ENCODE measurements around the gene JAKMIP2.

DNA sequence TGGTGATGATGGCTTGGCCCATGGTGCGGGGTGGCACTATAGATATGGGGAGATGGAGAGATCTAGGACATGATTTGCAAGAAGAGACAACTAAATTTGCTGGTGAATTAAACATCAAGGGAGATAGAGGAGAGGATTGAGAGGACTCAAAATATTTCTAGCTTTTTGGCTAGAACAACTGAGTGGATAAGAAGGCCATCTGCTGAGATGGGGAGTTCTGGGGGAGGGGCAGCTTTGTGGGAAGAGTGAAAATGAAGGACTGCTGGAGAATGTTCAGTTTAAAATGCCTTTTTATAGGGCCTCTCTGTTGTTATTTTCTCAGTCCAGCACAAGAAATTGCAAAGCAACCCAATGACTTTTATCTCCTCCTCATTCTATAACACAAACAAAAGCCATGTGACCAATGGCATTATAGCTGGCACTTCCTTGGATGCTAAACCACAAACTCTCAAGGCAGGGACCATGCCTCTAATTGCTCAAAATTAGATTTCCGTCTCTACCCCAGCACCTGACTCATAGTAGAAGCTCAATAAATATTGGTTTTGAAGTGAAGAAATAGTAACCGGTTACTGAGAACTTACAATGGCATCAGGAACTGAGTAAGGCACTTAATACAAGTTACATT lies 29.8 kb downstream of the JAKMIP2 start:
- TF ChIP-seq, protein P1, sequence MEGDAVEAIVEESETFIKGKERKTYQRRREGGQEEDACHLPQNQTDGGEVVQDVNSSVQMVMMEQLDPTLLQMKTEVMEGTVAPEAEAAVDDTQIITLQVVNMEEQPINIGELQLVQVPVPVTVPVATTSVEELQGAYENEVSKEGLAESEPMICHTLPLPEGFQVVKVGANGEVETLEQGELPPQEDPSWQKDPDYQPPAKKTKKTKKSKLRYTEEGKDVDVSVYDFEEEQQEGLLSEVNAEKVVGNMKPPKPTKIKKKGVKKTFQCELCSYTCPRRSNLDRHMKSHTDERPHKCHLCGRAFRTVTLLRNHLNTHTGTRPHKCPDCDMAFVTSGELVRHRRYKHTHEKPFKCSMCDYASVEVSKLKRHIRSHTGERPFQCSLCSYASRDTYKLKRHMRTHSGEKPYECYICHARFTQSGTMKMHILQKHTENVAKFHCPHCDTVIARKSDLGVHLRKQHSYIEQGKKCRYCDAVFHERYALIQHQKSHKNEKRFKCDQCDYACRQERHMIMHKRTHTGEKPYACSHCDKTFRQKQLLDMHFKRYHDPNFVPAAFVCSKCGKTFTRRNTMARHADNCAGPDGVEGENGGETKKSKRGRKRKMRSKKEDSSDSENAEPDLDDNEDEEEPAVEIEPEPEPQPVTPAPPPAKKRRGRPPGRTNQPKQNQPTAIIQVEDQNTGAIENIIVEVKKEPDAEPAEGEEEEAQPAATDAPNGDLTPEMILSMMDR (IDR thresholded peaks at IDR 0.05 in 8 of 11, conservative IDR thresholded peaks at IDR 0.05 in 3 of 11): no peak
- TF ChIP-seq POLR2A (IDR thresholded peaks at IDR 0.05) (no peak), POLR2AphosphoS5 (IDR thresholded peaks at IDR 0.05) (no peak)

Measured in spleen (tissue), 7 donors.